H1 (cell line): ENCODE results near the gene MEIOB. TPM values are rescaled to one million over a fixed set of nuclear protein-coding genes. Genes with fewer than 3 reads are reported as not detected.
A peak's percentile ranks its signal among the peaks of the same experiment; 100 is the strongest.

ENCODE experiments used
- CTCF ChIA-PET: fragments of 300-600 bp; sonication (Branson Sonifier 250); formaldehyde crosslinking; loops from one replicate; lab custom pipeline; 2021; ENCODE audit not compliant: partially characterized antibody; lab: Charles Lee
- POLR2A ChIA-PET: fragments of 300-600 bp; sonication (Branson Sonifier 250); formaldehyde crosslinking; loops from one replicate; lab custom pipeline; 2021; ENCODE audit warnings: inconsistent platforms; ENCODE audit not compliant: partially characterized antibody; lab: Charles Lee
- DNase-seq, 2 experiments: peaks; one replicate each; pipeline versions ENCODE4 v3.0.0 to v3.0.0-alpha.2; 2010 to 2022; ENCODE audit warnings: low spot score in 2 of 2, low read depth in 1 of 2, mixed read lengths in 1 of 2
- FAIRE-seq: peaks from 2 replicates; lab custom pipeline; 2011; peaks lifted over from hg19 to GRCh38; lab: Jason Lieb, UNC
- H2AFZ ChIP-seq: 2 replicates; pipeline ENCODE4 v1.8.1; 2012; ENCODE audit warnings: low read length, inconsistent platforms
- H2AK5ac ChIP-seq: 2 replicates; pipeline ENCODE4 v1.6.1; 2013; ENCODE audit warnings: low read depth, low read length
- H2BK120ac ChIP-seq: replicated peaks from 2 replicates; pipeline ENCODE3; 2013; ENCODE audit warnings: low read depth, low read length, inconsistent platforms
- H2BK12ac ChIP-seq: 2 replicates; pipeline ENCODE4 v1.6.1; 2013; ENCODE audit warnings: low read depth, low read length
- H2BK15ac ChIP-seq: 2 replicates; pipeline ENCODE4 v1.6.1; 2013; ENCODE audit warnings: low read length
- H2BK20ac ChIP-seq: 2 replicates; pipeline ENCODE4 v1.6.1; 2013; ENCODE audit warnings: low read length
- H2BK5ac ChIP-seq: 2 replicates; pipeline ENCODE4 v1.6.1; 2013; ENCODE audit warnings: low read depth, low read length
- H3K14ac ChIP-seq: 2 replicates; pipeline ENCODE4 v1.6.1; 2013; ENCODE audit warnings: inconsistent platforms; ENCODE audit not compliant: insufficient read length
- H3K18ac ChIP-seq: 2 replicates; pipeline ENCODE4 v1.6.1; 2013; ENCODE audit warnings: low read length; ENCODE audit errors: extremely low read depth
- H3K23ac ChIP-seq: 2 replicates; pipeline ENCODE4 v1.6.1; 2013; ENCODE audit warnings: inconsistent platforms; ENCODE audit not compliant: insufficient read length
- H3K23me2 ChIP-seq: 2 replicates; pipeline ENCODE4 v1.6.1; 2013; ENCODE audit warnings: low read depth, low read length
- H3K27ac ChIP-seq: 2 replicates; pipeline ENCODE4 v1.6.1; 2011; ENCODE audit warnings: low read depth, low read length, inconsistent platforms
- H3K27me3 ChIP-seq, 4 experiments: replicated peaks in 1 of 4; 1 replicate in 1 of 4; 2 replicates in 3 of 4; pipeline versions ENCODE4 v1.6.1 to v1.8.1; 2011 to 2013; ENCODE audit warnings: low read length in 3 of 4, mild to moderate bottlenecking in 3 of 4, inconsistent platforms in 2 of 4, mixed read lengths in 2 of 4, moderate library complexity in 1 of 4; ENCODE audit not compliant: control insufficient read depth in 3 of 4, insufficient read depth in 3 of 4; ENCODE audit errors: extremely low read depth in 1 of 4
- H3K36me3 ChIP-seq, 4 experiments: 2 replicates each; pipeline versions ENCODE4 v1.6.1 to v1.8.1; 2011 to 2013; ENCODE audit warnings: mild to moderate bottlenecking in 4 of 4, low read length in 3 of 4, moderate library complexity in 2 of 4, control low read depth in 1 of 4, inconsistent platforms in 1 of 4; ENCODE audit not compliant: insufficient read depth in 4 of 4, control insufficient read depth in 2 of 4
- H3K4ac ChIP-seq: replicated peaks from 2 replicates; pipeline ENCODE3; 2013; ENCODE audit warnings: low read length, low read depth, mixed read lengths, inconsistent platforms; ENCODE audit not compliant: insufficient read length
- H3K4me1 ChIP-seq, 4 experiments: replicated peaks in 1 of 4; 1 replicate in 1 of 4; 2 replicates in 3 of 4; pipeline versions ENCODE4 v1.6.1 to v1.8.1; 2011 to 2013; ENCODE audit warnings: low read length in 3 of 4, inconsistent platforms in 2 of 4, mixed read lengths in 1 of 4; ENCODE audit not compliant: insufficient read depth in 4 of 4, control insufficient read depth in 3 of 4
- H3K4me2 ChIP-seq, 2 experiments: 2 replicates each; pipeline versions ENCODE4 v1.6.1 to v1.8.1; 2011 to 2013; ENCODE audit warnings: low read depth in 2 of 2, low read length in 2 of 2, control low read depth in 1 of 2, inconsistent platforms in 1 of 2, mild to moderate bottlenecking in 1 of 2; ENCODE audit not compliant: insufficient read depth in 1 of 2
- H3K4me3 ChIP-seq, 4 experiments: fragments of 200-600, 300-600 bp in 1 of 4; sonication (generic), shearing (Covaris generic), sonication (Bioruptor Twin) in 1 of 4; 2 replicates each; pipeline versions ENCODE4 v1.5.1 to v1.8.1; 2011 to 2016; ENCODE audit warnings: low read length in 4 of 4, low read depth in 3 of 4, control low read depth in 2 of 4, inconsistent platforms in 2 of 4, mild to moderate bottlenecking in 2 of 4, mixed read lengths in 1 of 4, moderate library complexity in 1 of 4; ENCODE audit not compliant: insufficient read depth in 2 of 4; ENCODE audit errors: extremely low read depth in 1 of 4
- H3K56ac ChIP-seq: replicated peaks from 2 replicates; pipeline ENCODE3; 2013; ENCODE audit warnings: low read depth, mild to moderate bottlenecking, mixed read lengths, low read length, inconsistent platforms; ENCODE audit not compliant: insufficient read length
- H3K79me1 ChIP-seq: 2 replicates; pipeline ENCODE4 v1.6.1; 2013; ENCODE audit warnings: low read depth, low read length, control low read depth
- H3K79me2 ChIP-seq, 2 experiments: 2 replicates each; pipeline versions ENCODE4 v1.6.1 to v1.8.1; 2012 to 2013; ENCODE audit warnings: low read length in 2 of 2, mild to moderate bottlenecking in 2 of 2, inconsistent platforms in 1 of 2; ENCODE audit not compliant: insufficient read depth in 2 of 2, control insufficient read depth in 1 of 2
- H3K9ac ChIP-seq, 4 experiments: replicated peaks in 1 of 4; 1 replicate in 1 of 4; 2 replicates in 3 of 4; pipeline versions ENCODE4 v1.6.1 to v1.8.1; 2011 to 2013; ENCODE audit warnings: low read depth in 3 of 4, low read length in 3 of 4, control low read depth in 2 of 4, mild to moderate bottlenecking in 2 of 4, moderate library complexity in 2 of 4, inconsistent platforms in 1 of 4; ENCODE audit errors: extremely low read depth in 1 of 4
- H3K9me3 ChIP-seq, 2 experiments: 2 replicates each; pipeline versions ENCODE4 v1.6.1 to v1.8.1; 2012 to 2013; ENCODE audit warnings: mild to moderate bottlenecking in 2 of 2, moderate library complexity in 2 of 2, control low read depth in 1 of 2, inconsistent platforms in 1 of 2, low read depth in 1 of 2, low read length in 1 of 2, mixed read lengths in 1 of 2; ENCODE audit not compliant: insufficient read depth in 2 of 2
- H4K20me1 ChIP-seq, 2 experiments: replicated peaks in 1 of 2; 2 replicates each; pipeline versions ENCODE3 to v1.8.1; 2011 to 2013; ENCODE audit warnings: inconsistent platforms in 2 of 2, low read length in 2 of 2, mild to moderate bottlenecking in 1 of 2; ENCODE audit not compliant: insufficient read depth in 2 of 2, control insufficient read depth in 1 of 2
- H4K5ac ChIP-seq: 2 replicates; pipeline ENCODE4 v1.6.1; 2013; ENCODE audit warnings: low read length, low read depth, mixed read lengths, inconsistent platforms; ENCODE audit not compliant: insufficient read length
- H4K8ac ChIP-seq: 2 replicates; pipeline ENCODE4 v1.8.0; 2013; ENCODE audit warnings: mild to moderate bottlenecking, moderate library complexity, low read length, inconsistent platforms; ENCODE audit not compliant: insufficient read depth; ENCODE audit errors: extremely low read depth
- H4K91ac ChIP-seq: replicated peaks from 2 replicates; pipeline ENCODE3; 2013; ENCODE audit warnings: low read length, mixed read lengths, inconsistent platforms; ENCODE audit not compliant: insufficient read length
- BCL11A ChIP-seq, 2 experiments: IDR thresholded peaks; one replicate each; pipeline ENCODE4 v1.6.1; 2011; ENCODE audit warnings: low read depth in 2 of 2, low read length in 2 of 2, mild to moderate bottlenecking in 2 of 2
- CBX8 ChIP-seq: fragments of 300-800, 300-1000 bp; sonication (generic); IDR thresholded peaks from 2 replicates; pipeline ENCODE4 v1.7.1; 2016; ENCODE audit warnings: low read depth, low read length, borderline replicate concordance
- EP300 ChIP-seq, 2 experiments: IDR thresholded peaks; 1 replicate in 1 of 2; 2 replicates in 1 of 2; pipeline ENCODE4 v1.6.1; 2011 to 2012; ENCODE audit warnings: low read depth in 2 of 2, low read length in 2 of 2, mild to moderate bottlenecking in 2 of 2, borderline replicate concordance in 1 of 2, inconsistent platforms in 1 of 2, moderate library complexity in 1 of 2
- EZH2 ChIP-seq: fragments of 200-600 bp; sonication (generic); IDR thresholded peaks from 2 replicates; pipeline ENCODE4 v1.7.1; 2012; ENCODE audit warnings: low read depth, mild to moderate bottlenecking, moderate library complexity, low read length, inconsistent platforms; ENCODE audit not compliant: severe bottlenecking
- HDAC2 ChIP-seq, 2 experiments: fragments of 300-600 bp in 1 of 2; sonication (generic) in 1 of 2; IDR thresholded peaks; 2 replicates each; pipeline ENCODE4 v1.6.1; 2011 to 2012; ENCODE audit warnings: low read depth in 2 of 2, low read length in 2 of 2, mild to moderate bottlenecking in 2 of 2, moderate library complexity in 2 of 2, borderline replicate concordance in 1 of 2, inconsistent platforms in 1 of 2
- JUND ChIP-seq: IDR thresholded peaks from 2 replicates; pipeline ENCODE4 v1.6.1; 2011; ENCODE audit warnings: mild to moderate bottlenecking, improper control_type of control experiment, low read length
- POLR2AphosphoS5 ChIP-seq: IDR thresholded peaks from 2 replicates; pipeline ENCODE4 v1.6.1; 2011; ENCODE audit warnings: low read depth, low read length
- RAD21 ChIP-seq, 2 experiments: IDR thresholded peaks in 1 of 2; conservative IDR thresholded peaks in 1 of 2; 2 replicates each; pipeline ENCODE4 v1.6.1; 2011; ENCODE audit warnings: low read depth in 2 of 2, low read length in 2 of 2, improper control_type of control experiment in 1 of 2, inconsistent platforms in 1 of 2, mild to moderate bottlenecking in 1 of 2, moderate library complexity in 1 of 2
- SIRT6 ChIP-seq: IDR thresholded peaks from one replicate; pipeline ENCODE4 v1.7.1; 2012; ENCODE audit warnings: low read length, inconsistent platforms
- SP4 ChIP-seq: IDR thresholded peaks from 2 replicates; pipeline ENCODE4 v1.6.1; 2012; ENCODE audit warnings: low read length, inconsistent platforms
- TCF12 ChIP-seq: IDR thresholded peaks from 2 replicates; pipeline ENCODE4 v1.6.1; 2011; ENCODE audit warnings: low read depth, mild to moderate bottlenecking, low read length
- YY1 ChIP-seq: IDR thresholded peaks from 2 replicates; pipeline ENCODE4 v1.6.1; 2011; ENCODE audit warnings: low read depth, mild to moderate bottlenecking, low read length
- ZNF274 ChIP-seq: IDR thresholded peaks from 2 replicates; pipeline ENCODE4 v1.7.0; 2012; ENCODE audit warnings: low read length, borderline replicate concordance; ENCODE audit errors: extremely low read depth
- WGBS, 2 experiments: shearing (Covaris generic) in 1 of 2; methylation state at CpG; one replicate each; pipeline versions ENCODE4 v1.1.6 to v1.1.7; 2013 to 2015; ENCODE audit warnings: low lambda C conversion rate in 2 of 2, mixed read lengths in 2 of 2, inconsistent platforms in 1 of 2, low coverage in 1 of 2, missing lambda C conversion rate in 1 of 2; ENCODE audit not compliant: insufficient replicate concordance in 2 of 2, insufficient coverage in 1 of 2, insufficient read length in 1 of 2; ENCODE audit errors: extremely low coverage in 1 of 2, missing lambda C conversion rate in 1 of 2; 5-methylcytosine and 5-hydroxymethylcytosine counted together
- polyA plus RNA-seq, 7 experiments: library from polyadenylated mRNA; depleted of rRNA in 3 of 7; stranded (reverse) in 5 of 7; unstranded in 2 of 7; fragments of >200 nt in 5 of 7; fragments of 200-250 nt in 2 of 7; gene quantifications; 1 replicate in 5 of 7; 2 replicates in 1 of 7; 4 replicates in 1 of 7; pipeline versions ENCODE4 v1.2.1 to v1.2.3, GENCODE V29; 2011 to 2013; ENCODE audit warnings: missing spikeins in 2 of 7, mixed read lengths in 2 of 7
- total RNA-seq: library from RNA; stranded (reverse); fragmentation: NEBNext Ultra II Directional; extraction: Animal tissue kit (Norgen Biotek cat#: 25700); gene quantifications from 2 replicates; pipeline ENCODE4 v1.2.1, GENCODE V29; 2021

Gene MEIOB
- total and polyA plus RNA-seq, 2 of the 8 experiments (the other 6 are each of a cell fraction or from before 2014, with no cell fraction given), result 0.63 to 1.1 TPM

GRCh38 chr16:1858189-1858865, 13.6 kb downstream of the MEIOB start:
- Histone ChIP-seq H3K4me1 (no peaks in the 10 kb centered on the region), H2BK5ac (no peak overlapping the region), H4K5ac (no peak overlapping the region), H3K36me3 (no peaks in the 10 kb centered on the region), H3K79me1 (no peaks in the 10 kb centered on the region), H3K27me3 (peaks cover 0 to 8% (median 4%) of the 10 kb centered on the region in 4 experiments; a peak in 6 of 7 replicates), H3K4ac (no peak overlapping the region), H4K20me1 (no peaks in the 10 kb centered on the region), H3K4me2 (no peak overlapping the region), H3K79me2 (no peaks in the 10 kb centered on the region), H3K27ac (no peak overlapping the region), H2BK120ac (no peak overlapping the region), H2BK20ac (no peak overlapping the region), H2BK15ac (no peak overlapping the region), H2BK12ac (no peak overlapping the region), H3K56ac (no peak overlapping the region), H3K23ac (no peak overlapping the region), H2AK5ac (no peak overlapping the region), H3K4me3 (no peak overlapping the region), H4K8ac (no peak overlapping the region), H4K91ac (no peak overlapping the region), H3K18ac (no peak overlapping the region), H3K9me3 (no peaks in the 10 kb centered on the region), H2AFZ (no peak overlapping the region), H3K23me2 (no peaks in the 10 kb centered on the region), H3K9ac (no peak overlapping the region), H3K14ac (no peak overlapping the region)
- DNase-seq (peak in 1 of 2 experiments; percentile 24), FAIRE-seq (no peak)
- ChIA-PET CTCF (interaction anchor here (0.7 to 1.4 kb wide), 5 partner anchors 26 to 94 kb away, joined by 3 to 4 read pairs (median 4); no protein-coding TSS in a partner anchor), POLR2A (interaction anchor here (0.6 to 4.1 kb wide), 4 partner anchors 9 to 297 kb away, joined by 3 to 19 read pairs (median 5); partner anchors contain the start of genes RPS2 and TRAF7)
- 40% methylated on average over 8 of the region's 8 CpGs; no CpG with 5 or more reads in 1 of the 2 experiments for WGBS, 2 experiments
- no peak for TF ChIP-seq TCF12
- no peak for TF ChIP-seq EP300 (IDR thresholded peaks at IDR 0.05; ENCODE audit: borderline replicate concordance in 1 of 2, low read depth in 2 of 2, low read length in 2 of 2)
- no peak for TF ChIP-seq RAD21 (IDR thresholded peaks at IDR 0.05 in 1 of 2, conservative IDR thresholded peaks at IDR 0.05 in 1 of 2; ENCODE audit: low read depth in 2 of 2, low read length in 2 of 2)
- TF ChIP-seq POLR2AphosphoS5, result no peak
- no peak for TF ChIP-seq BCL11A (IDR thresholded peaks at IDR 0.05; ENCODE audit: low read depth in 2 of 2, low read length in 2 of 2)
- no peak for TF ChIP-seq SP4
- TF ChIP-seq YY1, result no peak
- no peak for TF ChIP-seq HDAC2 (IDR thresholded peaks at IDR 0.05; ENCODE audit: borderline replicate concordance in 1 of 2, low read depth in 2 of 2, low read length in 2 of 2)
- no peak for TF ChIP-seq SIRT6
- TF ChIP-seq JUND, result no peak
- no peak for TF ChIP-seq EZH2
- no peak for TF ChIP-seq CBX8
- TF ChIP-seq ZNF274, result no peak
